Hematopoietic multipotent progenitor cell (in vitro differentiated cells): ENCODE data around the gene CEACAM8. TPM values are rescaled to one million over a fixed set of nuclear protein-coding genes. Genes with fewer than 3 reads are reported as not detected.
"Not testable (repeated sequence)": the region's sequence is repeated elsewhere in the genome, so short reads cannot be mapped to it uniquely, and the experiment has no call there.

ENCODE experiments used
- DNase-seq, 3 donors: peaks; one replicate each; pipeline ENCODE4 v3.0.0-alpha.2; 2011 to 2015; ENCODE audit warnings: low read depth in 2 of 3, low spot score in 2 of 3
- total RNA-seq: library from RNA; depleted of rRNA; stranded (reverse); fragments of >200 nt; gene quantifications from one replicate; pipeline ENCODE4 v1.2.3, GENCODE V29; 2012

Gene CEACAM8
- total RNA-seq, 1 donor, result 0.27 TPM

DNA sequence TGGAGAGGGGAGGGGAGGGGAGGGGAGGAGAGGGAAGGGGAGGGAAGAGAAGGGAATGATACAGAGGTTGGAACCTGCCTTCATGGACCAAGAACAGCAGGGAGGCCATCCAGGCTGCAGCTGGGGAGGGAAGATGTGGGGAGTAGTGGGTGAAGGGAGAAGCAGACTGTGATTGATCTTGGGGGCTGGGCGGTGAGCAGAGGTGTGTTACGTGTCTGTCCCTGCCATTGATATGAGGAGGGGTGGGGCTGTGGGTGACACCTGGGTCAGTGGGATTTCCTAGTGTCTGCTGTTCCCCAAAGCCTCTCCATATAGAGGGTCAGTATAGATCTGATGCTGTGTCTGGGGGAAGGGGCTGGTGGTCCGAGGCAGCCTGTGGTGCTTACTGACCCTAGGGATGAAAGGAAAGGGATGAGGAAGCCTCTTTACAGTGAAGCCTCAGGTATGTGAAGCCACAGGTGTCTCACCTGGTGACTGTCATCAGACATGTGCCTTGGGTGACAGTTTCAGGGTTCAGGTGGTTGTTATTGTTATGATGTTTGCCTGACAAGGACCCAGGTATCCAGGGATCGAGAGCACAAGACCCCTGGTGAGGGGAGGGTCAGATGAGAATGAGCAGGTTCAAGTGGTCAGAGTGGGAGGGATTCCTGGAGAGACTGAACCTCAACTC is 47.8 kb downstream of the CEACAM8 start:
- DNase-seq, result no peak

DNA sequence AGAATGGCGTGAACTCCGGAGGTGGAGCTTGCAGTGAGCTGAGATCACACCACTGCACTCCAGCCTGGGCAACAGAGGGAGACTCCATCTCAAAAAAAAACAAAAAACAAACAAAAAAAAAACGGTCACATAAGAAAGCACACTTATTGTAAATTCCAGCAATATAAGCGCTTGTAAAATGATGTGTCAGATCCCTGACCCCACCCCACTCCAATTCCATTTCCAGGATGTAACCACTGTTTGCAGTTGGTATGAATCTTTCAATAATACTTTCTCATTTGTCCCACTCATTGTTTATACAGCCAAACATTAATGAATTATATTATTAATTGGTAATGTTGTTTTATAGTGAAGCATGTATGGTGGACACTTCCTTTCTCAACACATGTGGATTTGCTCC is 50.6 kb downstream of the CEACAM8 start:
- no peak for DNase-seq

DNA sequence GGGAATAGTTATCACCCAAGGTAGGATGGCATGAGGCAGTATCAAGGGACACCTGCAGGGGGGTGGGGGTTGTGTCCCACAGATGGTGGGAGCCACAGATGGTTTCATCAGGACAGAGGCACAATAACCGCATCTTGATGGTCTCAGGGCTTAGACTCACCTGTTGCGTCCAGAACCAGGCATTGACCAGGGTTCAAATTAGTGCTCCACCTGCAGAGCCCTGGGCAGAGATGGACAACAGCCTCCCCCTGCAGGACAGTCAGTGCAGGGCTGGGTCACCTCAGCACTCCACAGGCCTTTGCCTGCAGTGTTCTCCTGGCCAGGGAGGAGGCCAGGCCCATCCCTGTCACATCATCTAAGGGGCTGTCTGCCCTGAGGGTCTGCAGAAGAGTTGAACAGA is 51.9 kb downstream of the CEACAM8 start:
- DNase-seq, result no peak

DNA sequence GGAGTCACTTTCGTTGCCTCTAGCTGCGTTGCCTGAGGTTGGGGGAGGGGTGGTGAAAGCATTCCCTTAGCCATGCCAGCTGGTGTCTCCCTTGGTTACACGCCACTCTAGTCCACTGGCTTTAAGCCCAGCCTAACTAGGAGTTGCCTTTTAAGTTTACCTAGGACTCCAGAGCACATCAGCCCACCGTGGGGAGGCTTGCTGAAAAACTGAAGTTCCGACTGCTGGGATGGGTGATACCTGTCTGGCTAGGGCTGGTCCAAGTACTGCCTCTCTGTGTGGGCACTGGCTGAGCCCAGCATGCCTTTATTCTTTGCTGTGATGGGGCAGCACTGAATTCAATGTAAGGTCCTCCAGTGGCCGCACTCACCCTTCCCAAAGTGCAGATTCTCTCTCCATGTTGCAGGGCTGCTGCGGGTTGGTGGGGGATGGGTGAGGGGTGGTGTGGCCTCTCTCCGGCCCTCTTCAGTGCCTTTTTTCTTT is 54.6 kb downstream of the CEACAM8 start:
- no peak for DNase-seq

DNA sequence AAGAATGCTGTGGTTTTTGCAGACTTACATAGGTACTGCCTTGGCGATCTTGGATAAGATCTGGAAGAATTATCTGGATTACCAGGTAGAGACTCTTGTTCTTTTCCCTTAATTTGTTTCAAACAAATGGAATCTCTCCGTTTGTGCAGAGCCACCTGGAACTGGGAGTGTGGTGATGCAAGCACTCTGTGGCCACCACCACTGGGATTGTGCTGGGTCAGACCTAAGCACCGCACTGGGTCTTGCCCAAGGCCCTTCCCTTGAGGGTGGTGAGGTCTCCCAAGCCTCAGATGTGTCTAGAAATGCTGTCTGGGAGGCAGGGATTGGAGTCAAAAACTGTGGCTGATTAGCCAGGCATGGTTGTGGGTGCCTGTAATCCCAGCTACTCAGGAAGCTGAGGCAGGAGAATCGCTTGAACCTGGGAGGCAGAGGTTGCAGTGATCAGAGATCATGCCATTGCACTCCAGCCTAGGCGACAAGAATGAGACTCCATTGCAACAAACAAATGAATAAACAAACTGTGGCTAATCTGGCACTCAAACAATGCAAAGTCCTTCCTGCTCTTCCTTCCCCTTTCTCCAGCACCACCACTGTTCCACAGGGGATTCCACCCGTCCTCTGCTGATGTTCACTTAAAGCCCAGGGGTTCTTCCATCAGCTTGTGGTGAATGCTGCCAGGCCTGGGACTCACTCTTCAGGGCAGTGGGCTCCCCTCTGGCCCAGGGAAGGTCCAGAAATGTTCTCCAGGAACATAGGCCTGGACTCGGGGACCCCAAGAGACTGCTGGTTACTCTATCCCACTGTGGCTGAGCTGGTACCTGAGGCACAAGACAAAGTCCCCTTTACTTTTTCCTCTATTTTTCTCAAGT is 55.6 kb downstream of the CEACAM8 start:
- no peak for DNase-seq

DNA sequence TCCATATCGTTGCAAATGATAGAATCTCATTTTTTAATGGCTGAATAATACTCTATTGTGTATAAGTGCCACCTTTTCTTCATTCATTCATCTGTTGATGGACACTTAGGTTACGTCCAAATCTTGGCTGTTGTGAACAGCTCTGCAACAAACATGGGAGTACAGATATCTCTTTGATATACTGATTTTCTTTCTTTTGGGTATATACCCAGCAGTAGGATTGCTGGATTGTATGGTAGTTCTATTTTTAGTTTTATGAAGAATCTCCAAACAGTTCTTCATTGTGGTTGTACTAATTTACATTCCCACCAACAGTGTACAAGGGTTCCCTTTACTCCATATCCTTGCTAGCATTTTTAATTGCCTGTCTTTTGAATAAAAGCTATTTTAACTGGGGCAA is 59.4 kb downstream of the CEACAM8 start:
- DNase-seq, result not testable (repeated sequence)

DNA sequence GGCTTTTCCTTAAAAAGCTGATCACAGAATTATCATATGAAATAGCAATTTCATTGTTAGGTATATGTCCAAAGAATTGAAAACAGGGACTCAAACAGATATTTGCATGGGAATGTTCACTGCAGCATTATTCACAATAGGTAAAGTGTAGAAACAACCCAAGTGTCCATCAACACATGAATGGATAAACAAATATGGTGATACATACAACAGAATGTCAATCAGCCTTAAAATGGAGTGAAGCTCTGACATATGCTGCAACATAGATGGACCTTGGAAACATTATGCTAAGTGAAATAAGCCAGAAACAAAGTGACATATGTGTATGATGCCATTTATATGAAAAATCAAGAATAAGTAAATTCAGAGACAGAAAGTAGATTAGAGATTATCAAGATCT is 60.3 kb downstream of the CEACAM8 start:
- DNase-seq, result no peak

DNA sequence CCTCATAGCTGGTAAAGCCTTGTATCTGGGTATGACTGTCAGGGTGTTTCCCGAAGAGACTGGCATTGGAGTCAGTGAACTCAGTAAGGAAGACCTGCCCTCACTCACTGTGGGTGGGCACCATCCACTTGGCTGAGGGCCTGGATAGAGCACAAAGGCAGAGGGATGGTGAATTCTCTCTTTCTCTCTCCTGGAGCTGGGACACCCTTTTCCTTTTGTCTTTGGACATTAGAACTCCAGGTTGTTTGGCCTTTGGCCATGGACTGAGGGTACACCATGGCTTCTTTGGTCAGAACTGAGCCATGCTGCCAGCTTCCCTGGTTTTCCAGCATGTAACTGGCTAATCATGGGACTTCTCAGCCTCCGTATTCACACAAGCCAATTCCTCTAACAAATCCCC is 61.8 kb downstream of the CEACAM8 start:
- no peak for DNase-seq

DNA sequence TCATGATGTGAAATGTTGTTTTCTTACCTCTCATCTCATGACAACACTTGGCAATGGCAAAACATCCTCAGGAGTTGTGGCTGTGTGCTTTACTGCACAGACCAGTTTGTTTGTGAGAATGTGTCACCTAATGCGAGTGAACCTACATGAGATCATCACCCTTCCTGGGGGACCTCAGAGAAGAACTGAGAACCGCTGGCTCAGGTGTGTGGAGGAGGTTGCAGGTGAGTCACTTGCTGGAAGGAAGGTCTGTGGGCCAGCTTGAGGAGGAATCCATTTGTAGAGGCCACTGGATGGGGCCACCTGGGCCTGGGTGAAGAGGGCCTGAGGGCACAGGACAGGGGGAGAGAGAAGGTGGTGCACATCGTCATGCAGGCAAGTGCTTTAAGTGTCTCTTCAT is 63.4 kb downstream of the CEACAM8 start:
- DNase-seq, result no peak

Other genes starting within 250 kb of the CEACAM8 start
- 1.1 TPM for gene CNFN, start 204.6 kb downstream of the CEACAM8 start, total RNA-seq
- 9.2 TPM for gene LIPE, start 167.5 kb downstream of the CEACAM8 start, total RNA-seq
- not detected for gene CXCL17, start 152.0 kb downstream of the CEACAM8 start, total RNA-seq
- gene CEACAM1, start 66.4 kb downstream of the CEACAM8 start, total RNA-seq, result 1.3 TPM
- not detected for gene PSG3, start 145.6 kb upstream of the CEACAM8 start, total RNA-seq
- not detected for gene PSG8, start 170.8 kb upstream of the CEACAM8 start, total RNA-seq